ENCODE data around the gene CREM. TPM values are rescaled to one million over a fixed set of nuclear protein-coding genes. Genes with fewer than 3 reads are reported as not detected.
A peak's percentile ranks its signal among the peaks of the same experiment; 100 is the strongest.
"Not testable (repeated sequence)": the region's sequence is repeated elsewhere in the genome, so short reads cannot be mapped to it uniquely, and the experiment has no call there.

CREM gene
- total RNA-seq, 2 donors from 2014 or later, result 34.1 to 53.4 TPM

- H3K36me3 ChIP-seq, result no peaks in the 10 kb centered on the region
- TF ChIP-seq CTCF (IDR thresholded peaks at IDR 0.05), result no peak
- no peaks in the 10 kb centered on the region for H3K9me3 ChIP-seq
- H3K27me3 ChIP-seq (replicated peaks; ENCODE audit: insufficient read depth), result no peaks in the 10 kb centered on the region
- DNase-seq (ENCODE audit: low spot score) (no peak), ATAC-seq (ENCODE audit: insufficient number of reproducible peaks, low FRiP score, low read depth) (no peak)
- H3K4me1 ChIP-seq (ENCODE audit: control insufficient read depth in 1 of 2, low read depth in 2 of 2), result peaks cover 0 to 4% of the 10 kb centered on the region in 2 donors
- H3K4me3 ChIP-seq, result no peak overlapping the region
- H3K27ac ChIP-seq, result no peak overlapping the region
Measured at GRCh38 chr10:35216303-35216905, 89.8 kb downstream of the CREM start.

GRCh38 chr10:35216956-35217355 is 90.3 kb downstream of the CREM start:
- DNase-seq (ENCODE audit: low spot score); H3K36me3 ChIP-seq; H3K4me1 ChIP-seq (ENCODE audit: control insufficient read depth in 1 of 2, low read depth in 2 of 2); H3K27me3 ChIP-seq (replicated peaks; ENCODE audit: insufficient read depth); H3K4me3 ChIP-seq; ATAC-seq (ENCODE audit: insufficient number of reproducible peaks, low FRiP score, low read depth); H3K9me3 ChIP-seq; H3K27ac ChIP-seq: not testable (repeated sequence)

GRCh38 chr10:35217455-35217854 is 90.8 kb downstream of the CREM start:
- no peak for TF ChIP-seq CTCF (IDR thresholded peaks at IDR 0.05)
- Histone ChIP-seq H3K4me3 (no peak overlapping the region), H3K4me1 (ENCODE audit: control insufficient read depth in 1 of 2, low read depth in 2 of 2) (peaks cover 0 to 4% of the 10 kb centered on the region in 2 donors), H3K27ac (no peak overlapping the region), H3K27me3 (replicated peaks; ENCODE audit: insufficient read depth) (no peaks in the 10 kb centered on the region), H3K36me3 (no peaks in the 10 kb centered on the region), H3K9me3 (no peaks in the 10 kb centered on the region)
- ATAC-seq (ENCODE audit: insufficient number of reproducible peaks, low FRiP score, low read depth) (no peak), DNase-seq (ENCODE audit: low spot score) (no peak)

- Histone ChIP-seq H3K9me3 (no peaks in the 10 kb centered on the region), H3K4me1 (ENCODE audit: control insufficient read depth in 1 of 2, low read depth in 2 of 2) (peaks cover 0 to 4% of the 10 kb centered on the region in 2 donors), H3K4me3 (no peak overlapping the region), H3K27ac (no peak overlapping the region), H3K36me3 (no peaks in the 10 kb centered on the region), H3K27me3 (replicated peaks; ENCODE audit: insufficient read depth) (no peaks in the 10 kb centered on the region)
- peak; percentile 79 for TF ChIP-seq CTCF (IDR thresholded peaks at IDR 0.05)
- ATAC-seq (ENCODE audit: insufficient number of reproducible peaks, low FRiP score, low read depth) (peak; percentile 30), DNase-seq (ENCODE audit: low spot score) (peak; percentile 67)
Measured at GRCh38 chr10:35218339-35218955, 91.8 kb downstream of the CREM start.

GRCh38 chr10:35219292-35219691 is 92.6 kb downstream of the CREM start:
- no peak overlapping the region for H3K27ac ChIP-seq
- no peak for DNase-seq (ENCODE audit: low spot score)
- H3K27me3 ChIP-seq (replicated peaks; ENCODE audit: insufficient read depth), result no peaks in the 10 kb centered on the region
- TF ChIP-seq CTCF (IDR thresholded peaks at IDR 0.05), result no peak
- no peak overlapping the region for H3K4me3 ChIP-seq
- no peaks in the 10 kb centered on the region for H3K36me3 ChIP-seq
- no peak for ATAC-seq (ENCODE audit: insufficient number of reproducible peaks, low FRiP score, low read depth)
- no peaks in the 10 kb centered on the region for H3K9me3 ChIP-seq
- peaks cover 0 to 4% of the 10 kb centered on the region in 2 donors for H3K4me1 ChIP-seq (ENCODE audit: control insufficient read depth in 1 of 2, low read depth in 2 of 2)

Data from thoracic aorta (tissue), 2 donors.